CD4-positive, alpha-beta memory T cell (primary cell): ENCODE results near the gene TMCC2. TPM values are rescaled to one million over a fixed set of nuclear protein-coding genes. Genes with fewer than 3 reads are reported as not detected.
A peak's percentile ranks its signal among the peaks of the same experiment; 100 is the strongest.
"Not testable (repeated sequence)": the region's sequence is repeated elsewhere in the genome, so short reads cannot be mapped to it uniquely, and the experiment has no call there.

Experiments
- CTCF ChIA-PET: fragments of 350-600 bp; sonication (Branson Sonifier 250); formaldehyde crosslinking; loops from one replicate; lab custom pipeline; 2021; ENCODE audit warnings: inconsistent platforms; ENCODE audit not compliant: partially characterized antibody; lab: Charles Lee
- POLR2A ChIA-PET: fragments of 350-600 bp; sonication (Branson Sonifier 250); formaldehyde crosslinking; loops from one replicate; lab custom pipeline; 2021; ENCODE audit not compliant: partially characterized antibody; lab: Charles Lee
- DNase-seq, 5 donors: peaks; one replicate each; pipeline versions ENCODE4 v3.0.0 to v3.0.0-alpha.2; 2020 to 2022; ENCODE audit warnings: mixed read lengths in 1 of 5
- H3K27ac ChIP-seq: one replicate; pipeline ENCODE4 v1.7.0; 2013; ENCODE audit warnings: low read depth, low read length
- H3K27me3 ChIP-seq: 2 replicates; pipeline ENCODE4 v1.7.0; 2013; ENCODE audit warnings: mild to moderate bottlenecking, low read length, moderate library complexity; ENCODE audit not compliant: insufficient read depth
- H3K36me3 ChIP-seq: 2 replicates; pipeline ENCODE4 v1.7.0; 2013; ENCODE audit warnings: mild to moderate bottlenecking, low read length, moderate library complexity; ENCODE audit not compliant: insufficient read depth
- H3K4me1 ChIP-seq: 2 replicates; pipeline ENCODE4 v1.7.0; 2013; ENCODE audit warnings: mild to moderate bottlenecking, low read length, moderate library complexity; ENCODE audit not compliant: insufficient read depth
- H3K4me3 ChIP-seq, 2 donors: one replicate each; pipeline ENCODE4 v1.7.0; 2013; ENCODE audit warnings: low read length in 2 of 2, mild to moderate bottlenecking in 1 of 2
- H3K9me3 ChIP-seq, 2 donors: one replicate each; pipeline ENCODE4 v1.7.0; 2013; ENCODE audit warnings: low read length in 2 of 2, control low read depth in 1 of 2; ENCODE audit not compliant: control insufficient read depth in 1 of 2
- H3K27ac Mint-ChIP-seq, 7 donors: one replicate each; pipeline ENCODE4 v1.8.0; 2020 to 2021; ENCODE audit warnings: mixed read lengths in 7 of 7, mild to moderate bottlenecking in 6 of 7, inconsistent platforms in 3 of 7, moderate library complexity in 3 of 7
- H3K27me3 Mint-ChIP-seq, 2 donors: one replicate each; pipeline ENCODE4 v1.8.0; 2020 to 2021; ENCODE audit warnings: mixed read lengths in 2 of 2
- H3K36me3 Mint-ChIP-seq, 2 donors: one replicate each; pipeline ENCODE4 v1.8.0; 2020 to 2021; ENCODE audit warnings: mixed read lengths in 2 of 2, inconsistent platforms in 1 of 2, mild to moderate bottlenecking in 1 of 2
- H3K4me1 Mint-ChIP-seq, 4 donors: one replicate each; pipeline ENCODE4 v1.8.0; 2020 to 2021; ENCODE audit warnings: mixed read lengths in 4 of 4, mild to moderate bottlenecking in 1 of 4
- H3K4me3 Mint-ChIP-seq, 8 donors: one replicate each; pipeline ENCODE4 v1.8.0; 2020 to 2021; ENCODE audit warnings: mixed read lengths in 8 of 8, mild to moderate bottlenecking in 7 of 8, moderate library complexity in 6 of 8, inconsistent platforms in 3 of 8
- H3K9me3 Mint-ChIP-seq, 8 donors: one replicate each; pipeline ENCODE4 v1.8.0; 2020 to 2021; ENCODE audit warnings: mixed read lengths in 8 of 8, mild to moderate bottlenecking in 5 of 8, inconsistent platforms in 3 of 8, moderate library complexity in 1 of 8
- intact Hi-C: fragments of 100-400 bp; cut with micrococcal nuclease; formaldehyde crosslinking; loops from one replicate; pipeline ENCODE4 v1.15.1; 2023
- polyA plus RNA-seq, 2 donors: library from polyadenylated mRNA; unstranded; fragments of 300-500 nt; fragmentation: Illumina TruSeq; gene quantifications; one replicate each; pipeline ENCODE4 v1.2.3, GENCODE V29; 2021
- total RNA-seq, 2 experiments: library from RNA; stranded (reverse); gene quantifications; one replicate each; pipeline ENCODE4 v1.2.3, GENCODE V29; 2021

Gene TMCC2
- total and polyA plus RNA-seq, 4 experiments from 2014 or later = 0.27 to 1.2 (median 0.76) TPM

DNA sequence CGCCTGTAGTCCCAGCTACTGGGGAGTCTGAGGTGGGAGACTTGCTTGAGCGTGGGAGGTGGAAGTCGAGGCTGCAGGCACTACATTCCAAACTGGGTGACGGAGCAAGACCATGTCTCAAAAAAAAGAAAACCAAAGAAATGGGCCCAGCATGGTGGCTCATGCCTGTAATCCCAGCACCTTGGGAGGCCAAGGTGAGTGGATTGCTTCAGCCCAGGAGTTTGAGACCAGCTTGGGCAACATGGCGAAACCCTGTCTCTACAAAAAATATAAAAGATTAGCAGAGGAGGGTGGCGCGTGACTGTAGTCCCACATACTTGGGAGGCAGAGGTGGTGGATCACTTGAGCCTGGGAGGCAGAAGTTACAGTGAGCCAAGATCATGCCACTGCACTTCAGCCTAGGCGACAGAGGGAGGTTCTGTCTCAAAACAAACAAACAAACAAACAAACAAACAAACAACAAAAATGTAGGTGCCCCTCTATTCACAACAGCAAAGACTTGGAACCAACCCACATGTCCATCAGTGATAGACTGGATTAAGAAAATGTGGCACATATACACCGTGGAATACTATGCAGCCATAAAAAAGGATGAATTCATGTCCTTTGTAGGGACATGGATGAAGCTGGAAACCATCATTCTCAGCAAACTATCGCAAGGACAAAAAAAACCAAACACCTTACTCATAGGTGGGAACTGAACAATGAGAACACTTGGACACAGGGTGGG lies 53.1 kb downstream of the TMCC2 start:
- peak overlapping the region in 4 of 7 donors; percentile 18 to 70 (median 36) for H3K27ac Mint-ChIP-seq
- H3K27me3 ChIP-seq, H3K36me3 ChIP-seq, H3K36me3 Mint-ChIP-seq, H3K9me3 ChIP-seq, H3K4me3 ChIP-seq, H3K9me3 Mint-ChIP-seq, H3K27me3 Mint-ChIP-seq, DNase-seq, intact Hi-C loops, H3K27ac ChIP-seq: not testable (repeated sequence)
- ChIA-PET CTCF (interaction anchor here (0.9 to 24.1 kb wide), 7 partner anchors 6 to 73 kb away, joined by 4 to 1429 read pairs (median 6); partner anchors contain the start of gene NUAK2), POLR2A (interaction anchor here (2.8 to 23.5 kb wide), 2 partner anchors 8 to 39 kb away, joined by 17 to 1030 read pairs; partner anchors contain the start of gene NUAK2)
- peaks cover 48 to 83% (median 66%) of the 10 kb centered on the region in 4 donors for H3K4me1 Mint-ChIP-seq
- peak overlapping the region in 1 of 8 donors; percentile 13 for H3K4me3 Mint-ChIP-seq
- H3K4me1 ChIP-seq = peaks cover 77% of the 10 kb centered on the region

DNA sequence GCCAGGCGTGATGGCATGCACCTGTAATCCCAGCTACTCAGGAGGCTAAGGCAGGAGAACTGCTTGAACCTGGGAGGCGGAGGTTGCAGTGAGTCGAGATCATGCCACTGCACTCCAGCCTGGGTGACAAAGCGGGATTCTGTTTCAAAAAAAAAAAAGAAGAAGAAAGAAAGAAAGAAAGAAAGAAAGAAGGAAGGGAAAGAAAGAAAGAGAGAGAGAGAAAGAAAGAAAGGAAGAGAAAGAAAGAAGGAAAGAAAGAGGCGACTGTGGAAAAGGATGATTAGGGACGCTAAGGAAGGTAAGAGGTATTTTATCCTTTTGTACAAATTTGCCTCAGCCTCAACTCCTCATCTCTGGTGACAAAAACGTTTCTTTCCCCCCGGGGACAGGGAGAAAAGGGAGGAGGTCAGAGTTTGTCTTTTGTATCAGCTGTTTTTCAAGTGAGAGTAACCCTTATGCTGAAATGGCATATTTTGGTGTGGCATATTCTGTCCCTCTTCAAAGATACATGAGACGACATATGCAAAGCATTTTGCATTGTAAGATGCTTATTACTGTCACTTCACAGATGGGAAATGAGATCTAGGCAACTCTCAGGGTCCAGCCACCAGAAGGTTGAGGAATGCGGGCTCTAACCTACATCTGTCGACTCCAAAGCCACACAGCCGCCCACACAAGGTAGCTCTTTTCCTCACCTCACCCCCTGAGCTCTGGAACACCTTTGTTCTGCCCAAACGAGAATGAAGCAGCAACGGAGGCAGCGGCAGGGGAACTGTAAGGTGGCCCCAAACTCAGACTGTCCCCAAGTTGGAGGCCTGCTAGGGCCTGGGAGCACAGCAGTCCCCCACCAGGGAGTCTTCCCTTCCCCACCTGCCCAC lies 55.8 kb downstream of the TMCC2 start:
- ChIA-PET CTCF (interaction anchor here (2.7 to 24.1 kb wide), 3 partner anchors 9 to 52 kb away, joined by 9 to 1429 read pairs (median 229); partner anchors contain the start of gene NUAK2), POLR2A (interaction anchor here (2.8 to 23.5 kb wide), 4 partner anchors 10 to 55 kb away, joined by 11 to 1030 read pairs (median 219); partner anchors contain the start of genes NUAK2 and TMCC2)
- Histone ChIP-seq H3K4me1 (peaks cover 87% of the 10 kb centered on the region), H3K4me3 (no peak overlapping the region), H3K27ac (peak overlapping the region; percentile 62), H3K27me3 (no peaks in the 10 kb centered on the region), H3K36me3 (no peaks in the 10 kb centered on the region), H3K9me3 (no peaks in the 10 kb centered on the region)
- peaks cover 67 to 90% (median 81%) of the 10 kb centered on the region in 4 donors for H3K4me1 Mint-ChIP-seq
- H3K9me3 Mint-ChIP-seq = peaks cover 0 to 5% (median 0%) of the 10 kb centered on the region in 8 donors
- H3K27me3 Mint-ChIP-seq = no peaks in the 10 kb centered on the region
- peaks cover 0 to 7% of the 10 kb centered on the region in 2 donors for H3K36me3 Mint-ChIP-seq
- H3K4me3 Mint-ChIP-seq = peak overlapping the region in 7 of 8 donors; percentile 57 to 84 (median 69)
- peak overlapping the region; percentile 86 to 98 (median 95) for H3K27ac Mint-ChIP-seq
- intact Hi-C loops = loop anchor here (2.0 kb wide), 3 partner anchors 37 to 73 kb away; partner anchors contain the start of genes DSTYK and NUAK2
- DNase-seq = no peak

DNA sequence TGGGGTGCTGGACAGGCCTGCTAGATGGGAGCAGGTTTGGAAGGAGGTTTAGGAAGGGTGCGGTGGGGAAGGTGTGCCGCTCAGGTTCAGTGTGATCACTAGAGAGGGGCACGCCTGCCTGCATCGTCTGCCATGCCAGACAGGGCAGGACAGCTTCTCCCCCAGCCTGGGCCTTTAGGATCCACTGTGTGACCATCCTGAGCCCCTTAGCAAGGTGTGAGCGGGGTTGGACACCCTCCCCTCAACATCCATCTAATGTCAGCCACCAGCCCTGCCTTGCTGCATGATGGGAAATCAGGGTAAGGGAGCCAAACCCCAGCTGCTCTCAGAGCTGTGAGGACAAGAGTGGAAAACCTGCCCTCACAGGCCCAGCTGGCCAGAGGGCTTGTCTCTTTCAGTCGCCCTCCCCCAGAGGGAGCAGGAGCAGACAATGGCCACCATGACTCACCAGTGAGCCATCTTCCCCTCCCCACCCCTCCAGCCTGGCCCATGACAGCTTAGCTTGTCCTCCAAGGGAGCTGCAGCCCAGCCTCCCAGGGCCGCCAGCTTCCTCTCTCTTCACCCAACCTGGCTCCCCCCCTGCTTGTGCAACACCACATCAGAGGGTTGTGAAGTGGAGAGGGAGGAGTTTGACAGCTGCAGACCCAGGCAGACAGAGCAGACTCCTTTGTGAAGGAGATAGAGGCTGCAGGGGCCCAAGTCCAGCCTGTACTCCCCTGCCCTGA lies 56.8 kb downstream of the TMCC2 start:
- Histone ChIP-seq H3K27ac (peak overlapping the region; percentile 62), H3K27me3 (no peaks in the 10 kb centered on the region), H3K36me3 (no peaks in the 10 kb centered on the region), H3K9me3 (no peaks in the 10 kb centered on the region), H3K4me3 (peak overlapping the region; percentile 56 to 71), H3K4me1 (peaks cover 87% of the 10 kb centered on the region)
- no peaks in the 10 kb centered on the region for H3K27me3 Mint-ChIP-seq
- intact Hi-C loops = loop anchor here (1.0 to 2.0 kb wide), 4 partner anchors 29 to 74 kb away; partner anchors contain the start of genes DSTYK and NUAK2
- H3K9me3 Mint-ChIP-seq = peaks cover 0 to 6% (median 0%) of the 10 kb centered on the region in 8 donors
- DNase-seq = peak; percentile 88 to 97 (median 90)
- peaks cover 64 to 89% (median 78%) of the 10 kb centered on the region in 4 donors for H3K4me1 Mint-ChIP-seq
- peak overlapping the region; percentile 86 to 98 (median 95) for H3K27ac Mint-ChIP-seq
- H3K36me3 Mint-ChIP-seq = peaks cover 0 to 7% of the 10 kb centered on the region in 2 donors
- H3K4me3 Mint-ChIP-seq = peak overlapping the region; percentile 74 to 89 (median 84)
- ChIA-PET CTCF (interaction anchor here (0.9 to 24.1 kb wide), 6 partner anchors 10 to 55 kb away, joined by 4 to 1429 read pairs (median 12); partner anchors contain the start of gene NUAK2), POLR2A (interaction anchor here (0.6 to 23.5 kb wide), 11 partner anchors 11 to 768 kb away, joined by 3 to 1030 read pairs (median 3); partner anchors contain the start of genes DSTYK, MDM4, NUAK2 and TMCC2)

DNA sequence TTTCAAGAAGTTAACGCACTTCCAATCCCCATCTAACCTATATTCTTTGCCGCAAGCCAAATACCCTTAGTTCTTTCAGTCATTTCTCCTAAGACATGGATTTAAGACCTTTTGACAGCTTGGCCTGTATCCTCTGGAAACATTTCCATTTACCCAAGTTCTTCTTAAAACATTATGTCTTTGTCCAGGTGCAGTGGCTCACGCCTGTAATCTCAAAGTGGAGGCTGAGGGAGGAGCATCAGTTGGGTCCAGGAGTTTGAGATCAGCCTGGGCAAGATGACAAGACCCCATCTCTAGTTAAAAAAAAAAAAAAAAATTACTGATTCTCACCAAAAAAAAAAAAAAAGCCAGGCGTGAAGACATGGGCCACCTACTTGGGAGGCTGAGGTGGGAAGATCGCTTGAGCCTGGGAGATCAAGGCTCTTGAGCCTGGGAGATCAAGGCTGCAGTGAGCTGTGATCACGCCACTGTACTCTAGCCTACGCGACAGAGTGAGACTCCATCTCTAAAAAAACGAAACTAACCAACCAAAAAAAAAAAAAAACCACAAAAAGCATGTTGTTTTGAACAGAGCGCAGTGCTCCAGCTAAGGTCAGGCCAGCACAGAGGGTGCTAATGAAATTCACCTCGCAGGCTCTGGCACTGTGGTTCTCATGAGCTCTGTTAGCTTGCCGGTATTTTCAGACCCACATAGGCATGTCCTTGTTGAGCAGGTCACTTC lies 57.8 kb downstream of the TMCC2 start:
- no peaks in the 10 kb centered on the region for H3K36me3 ChIP-seq
- intact Hi-C loops = loop anchor here (1.0 to 2.0 kb wide), 4 partner anchors 28 to 75 kb away; partner anchors contain the start of genes DSTYK and NUAK2
- peaks cover 84% of the 10 kb centered on the region for H3K4me1 ChIP-seq
- peak; percentile 69 to 77 (median 72) for DNase-seq
- Mint-ChIP-seq H3K27me3 (no peaks in the 10 kb centered on the region), H3K4me3 (peak overlapping the region; percentile 74 to 89 (median 84)), H3K9me3 (peaks cover 0 to 6% (median 0%) of the 10 kb centered on the region in 8 donors), H3K27ac (peak overlapping the region; percentile 86 to 98 (median 95)), H3K4me1 (peaks cover 60 to 85% (median 75%) of the 10 kb centered on the region in 4 donors), H3K36me3 (peaks cover 0 to 7% of the 10 kb centered on the region in 2 donors)
- peak overlapping the region; percentile 56 to 71 for H3K4me3 ChIP-seq
- POLR2A ChIA-PET = interaction anchor here (0.6 to 23.5 kb wide), 13 partner anchors 12 to 1976 kb away, joined by 3 to 1030 read pairs (median 3); partner anchors contain the start of genes FAM72A, MDM4, NUAK2 and NUCKS1
- H3K27me3 ChIP-seq = no peaks in the 10 kb centered on the region
- no peaks in the 10 kb centered on the region for H3K9me3 ChIP-seq
- peak overlapping the region; percentile 62 for H3K27ac ChIP-seq
- CTCF ChIA-PET = interaction anchor here (0.7 to 24.1 kb wide), 7 partner anchors 9 to 56 kb away, joined by 3 to 1429 read pairs (median 11); partner anchors contain the start of gene NUAK2

DNA sequence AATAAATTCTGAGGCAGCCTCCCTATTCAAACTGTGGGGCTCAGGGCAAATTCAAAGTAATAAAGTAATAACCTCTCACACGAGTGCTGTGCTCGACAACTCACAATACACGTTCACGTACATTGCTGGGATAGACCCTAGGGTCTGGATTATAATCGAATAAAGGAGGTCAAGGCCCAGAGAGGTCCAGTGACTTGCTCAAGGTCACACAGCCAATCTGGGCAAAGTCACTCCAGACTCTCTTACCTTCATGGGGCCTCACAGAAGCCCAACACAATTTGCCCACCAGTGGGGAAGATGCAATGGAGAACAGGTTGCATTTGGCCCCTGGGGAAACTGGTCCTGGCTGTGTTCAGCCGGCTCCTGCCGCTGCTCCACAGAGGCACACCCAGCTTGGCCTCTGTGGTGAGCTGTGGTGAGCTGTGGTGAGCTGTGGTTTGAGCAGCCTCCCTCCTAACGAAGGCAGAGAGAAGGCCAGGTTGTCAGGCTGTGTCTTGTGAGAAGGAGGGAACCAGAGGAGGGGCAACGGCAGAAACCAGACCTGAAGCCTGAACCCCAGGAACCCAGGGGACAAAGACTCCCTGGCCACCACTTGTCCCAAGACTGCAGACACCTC lies 58.7 kb downstream of the TMCC2 start:
- H3K27me3 Mint-ChIP-seq = no peaks in the 10 kb centered on the region

More for the DNA sequence above, 58.7 kb downstream of the TMCC2 start:
- Histone ChIP-seq H3K27ac (peak overlapping the region; percentile 62), H3K36me3 (no peaks in the 10 kb centered on the region), H3K9me3 (no peaks in the 10 kb centered on the region), H3K4me1 (peaks cover 86% of the 10 kb centered on the region), H3K27me3 (no peaks in the 10 kb centered on the region), H3K4me3 (peak overlapping the region; percentile 56 to 71)
- H3K4me3 Mint-ChIP-seq = peak overlapping the region; percentile 74 to 89 (median 84)
- intact Hi-C loops = no loop called here
- H3K36me3 Mint-ChIP-seq = peaks cover 0 to 7% of the 10 kb centered on the region in 2 donors
- peak; percentile 68 to 81 (median 75) for DNase-seq
- H3K27ac Mint-ChIP-seq = peak overlapping the region; percentile 86 to 98 (median 95)
- ChIA-PET CTCF (interaction anchor here (0.9 to 24.1 kb wide), 4 partner anchors 11 to 36 kb away, joined by 5 to 1429 read pairs (median 120); partner anchors contain the start of gene NUAK2), POLR2A (interaction anchor here (0.9 to 23.5 kb wide), 7 partner anchors 12 to 463 kb away, joined by 3 to 1030 read pairs (median 5); partner anchors contain the start of genes NUAK2 and NUCKS1)
- peaks cover 0 to 6% (median 0%) of the 10 kb centered on the region in 8 donors for H3K9me3 Mint-ChIP-seq
- peaks cover 58 to 86% (median 75%) of the 10 kb centered on the region in 4 donors for H3K4me1 Mint-ChIP-seq
